HG03135 (cell line): ENCODE data around the gene INPP5F.

Source experiments
- ATAC-seq: cut with Tn5 transposase; IDR thresholded peaks from one replicate; pipeline ENCODE4 v1.9.1; 2021; ENCODE audit warnings: mild to moderate bottlenecking, moderate library complexity; ENCODE audit not compliant: unreplicated experiment

Gene INPP5F

DNA sequence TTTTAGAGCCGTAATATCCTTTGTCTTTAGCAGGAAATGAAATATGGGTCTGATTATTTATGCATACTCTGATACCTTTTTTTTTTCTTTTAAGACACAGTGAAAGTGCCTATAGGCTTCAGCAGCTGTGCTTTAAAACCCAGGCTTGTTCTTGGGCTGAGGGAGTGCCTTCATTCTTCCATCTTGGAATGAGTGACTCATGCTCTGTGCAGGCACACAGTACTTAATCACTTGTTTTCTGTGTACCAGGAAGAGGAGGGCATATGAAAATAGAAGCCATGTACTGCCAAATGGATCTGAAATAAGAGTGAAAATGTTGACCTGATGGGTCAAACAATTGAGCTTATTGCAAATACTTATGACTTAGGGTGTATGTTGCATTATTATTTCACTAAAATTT, 12.0 kb downstream of the INPP5F start:
- no peak for ATAC-seq

GRCh38 chr10:119738962-119739361, 13.1 kb downstream of the INPP5F start:
- no peak for ATAC-seq

DNA sequence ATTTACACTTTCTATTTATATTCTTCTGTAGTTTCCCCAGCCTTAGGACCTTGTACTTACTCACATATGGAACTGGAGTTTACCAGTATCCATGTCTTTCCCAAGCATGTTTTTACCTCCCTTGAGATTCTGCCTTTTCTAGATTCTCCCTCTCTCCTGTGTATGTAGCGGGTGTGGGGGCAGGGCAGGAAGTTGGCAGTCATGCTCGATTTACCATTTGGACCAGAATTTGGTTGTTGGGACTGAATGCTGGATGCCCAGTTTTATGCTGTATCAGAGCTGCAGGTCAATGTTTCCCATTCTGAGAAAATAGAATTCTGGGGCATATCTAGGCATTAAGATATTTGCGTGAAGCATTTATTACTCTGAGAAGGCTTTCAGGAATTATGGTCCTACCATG, 14.2 kb downstream of the INPP5F start:
- no peak for ATAC-seq

DNA sequence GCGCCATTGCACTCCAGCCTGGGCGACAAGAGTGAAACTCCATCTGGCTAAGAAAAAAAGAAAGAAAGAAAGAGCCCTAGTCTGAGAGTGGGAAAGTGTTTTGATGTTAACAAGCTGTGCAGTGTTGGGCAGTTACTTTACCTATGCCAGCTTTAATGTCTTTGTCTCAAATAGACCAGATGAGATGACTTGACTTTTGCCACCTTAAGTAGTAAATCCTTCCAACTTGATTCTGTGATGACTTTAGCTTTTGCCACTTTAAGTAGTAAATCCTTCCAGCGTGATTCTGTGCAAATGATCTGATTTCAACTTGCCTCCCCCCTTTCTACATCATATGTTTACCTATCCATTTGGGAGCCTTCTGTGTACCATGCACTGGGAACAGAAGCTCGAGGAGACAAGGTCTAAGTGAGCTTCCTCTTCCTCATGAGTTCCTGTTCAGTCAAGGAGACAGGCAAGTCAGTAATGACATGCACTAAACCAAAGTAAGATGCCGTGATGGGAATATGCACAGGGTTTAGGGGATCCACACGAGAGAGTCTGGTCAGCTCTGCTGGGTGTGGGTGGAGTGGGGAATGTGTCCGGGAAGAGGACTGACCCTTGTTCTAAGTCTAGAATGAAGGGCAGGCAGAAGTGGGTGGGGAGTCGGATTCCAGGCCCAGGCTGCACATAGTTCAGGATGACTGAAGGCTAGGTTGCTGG, 17.2 kb downstream of the INPP5F start:
- no peak for ATAC-seq

DNA sequence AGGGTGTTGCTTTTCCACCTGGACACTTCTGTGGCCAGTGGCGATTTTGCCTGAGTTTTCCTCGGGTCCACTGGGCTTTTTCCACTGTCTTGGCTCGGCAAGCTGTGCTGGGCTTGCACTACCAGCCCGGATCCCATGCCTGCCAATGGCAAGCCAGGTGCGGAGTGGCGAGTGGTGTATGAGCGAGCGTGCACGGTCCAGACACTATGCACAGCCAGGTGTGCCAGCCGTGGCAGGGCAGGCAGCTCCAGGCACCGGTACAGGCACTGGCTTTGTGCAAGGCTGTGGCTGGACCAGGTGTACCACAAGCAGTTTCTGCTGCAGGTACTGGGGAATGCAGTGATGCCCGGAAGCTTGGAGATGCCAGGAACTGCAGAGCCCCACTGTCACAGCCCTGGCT, 22.1 kb downstream of the INPP5F start:
- no peak for ATAC-seq

- ATAC-seq = no peak
These were observed 23.0 kb downstream of the INPP5F start for GRCh38 chr10:119748871-119749270.

DNA sequence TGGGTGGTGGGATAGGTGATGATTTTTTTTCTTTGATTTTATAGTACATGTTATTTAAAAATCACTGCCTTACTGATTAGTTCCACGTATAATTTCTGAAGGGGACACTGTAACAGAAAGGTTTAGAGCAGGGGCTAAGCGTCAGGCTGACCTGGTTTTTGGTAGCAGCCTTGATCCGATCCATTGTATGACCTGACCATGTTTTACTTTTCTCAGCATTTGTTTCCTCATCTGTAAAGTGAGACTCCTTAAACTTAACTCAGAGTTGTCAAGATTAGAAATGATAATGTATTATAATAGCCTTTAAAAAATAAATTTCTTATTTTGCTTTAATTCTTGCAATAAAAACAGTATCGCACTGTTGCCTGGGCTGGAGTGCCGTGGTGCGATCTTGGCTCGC, 23.6 kb downstream of the INPP5F start:
- ATAC-seq = no peak

- ATAC-seq = peak; percentile 81
These were observed 24.8 kb downstream of the INPP5F start for GRCh38 chr10:119750391-119751230.

GRCh38 chr10:119753309-119753708, 27.5 kb downstream of the INPP5F start:
- no peak for ATAC-seq

- ATAC-seq = no peak
These were observed 28.2 kb downstream of the INPP5F start for GRCh38 chr10:119754085-119754484.

DNA sequence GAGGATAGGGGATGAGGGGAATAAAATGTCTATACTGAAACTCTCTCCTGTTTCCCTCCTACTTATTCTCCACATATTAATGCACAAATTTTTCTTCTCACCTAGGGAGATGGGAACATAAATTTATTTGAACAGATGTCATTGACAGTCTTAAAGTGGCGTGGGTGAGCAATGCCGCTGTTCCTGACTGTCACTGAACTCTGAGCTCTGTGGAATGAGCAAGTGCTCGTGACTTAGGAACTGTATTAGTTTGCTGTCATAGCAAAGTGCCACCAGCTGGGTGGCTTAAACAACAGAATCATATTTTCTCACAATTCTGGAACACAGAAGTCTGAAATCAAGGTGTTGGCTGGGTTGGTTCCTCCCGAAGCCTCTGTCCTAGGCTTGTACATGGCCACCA, 29.1 kb downstream of the INPP5F start:
- ATAC-seq = no peak

GRCh38 chr10:119755446-119755845, 29.6 kb downstream of the INPP5F start:
- ATAC-seq = no peak

DNA sequence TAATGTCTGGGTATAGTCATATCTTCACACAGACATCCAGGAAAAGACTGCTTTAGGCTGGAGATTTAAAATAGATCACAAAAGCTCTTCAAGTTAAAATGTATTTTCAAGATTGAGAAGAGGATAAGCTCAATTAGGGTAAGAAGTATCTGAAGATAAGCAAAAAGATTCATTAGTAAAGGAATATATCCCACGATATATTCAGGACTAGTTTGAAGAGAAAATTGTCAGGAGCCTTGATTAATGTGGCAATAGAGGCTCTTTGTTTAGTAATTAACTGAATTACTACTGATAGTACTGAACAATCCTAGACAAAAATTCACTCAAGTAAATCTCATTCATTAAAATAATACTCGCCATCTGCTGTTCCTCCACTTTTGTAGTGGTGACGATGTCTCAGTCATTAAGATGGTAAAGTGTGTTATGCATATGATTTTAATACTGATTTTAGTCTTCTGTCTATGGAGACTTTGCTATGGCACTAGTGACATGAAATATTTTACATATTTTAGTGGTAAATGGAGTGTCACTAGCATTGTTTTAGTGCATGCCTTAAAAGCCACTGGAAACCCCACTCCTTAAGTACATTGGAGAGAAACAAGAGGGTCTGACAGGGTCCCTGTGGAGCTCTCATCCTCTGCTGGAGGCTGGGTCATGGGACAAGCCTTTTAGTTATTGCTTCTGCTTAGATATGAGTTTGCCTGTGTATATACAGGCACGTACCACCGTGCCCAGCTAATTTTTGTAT, 32.8 kb downstream of the INPP5F start:
- no peak for ATAC-seq

- ATAC-seq = no peak
These were observed 34.0 kb downstream of the INPP5F start for GRCh38 chr10:119759832-119760231.

- ATAC-seq = no peak
These were observed 35.3 kb downstream of the INPP5F start for GRCh38 chr10:119761106-119761505.

DNA sequence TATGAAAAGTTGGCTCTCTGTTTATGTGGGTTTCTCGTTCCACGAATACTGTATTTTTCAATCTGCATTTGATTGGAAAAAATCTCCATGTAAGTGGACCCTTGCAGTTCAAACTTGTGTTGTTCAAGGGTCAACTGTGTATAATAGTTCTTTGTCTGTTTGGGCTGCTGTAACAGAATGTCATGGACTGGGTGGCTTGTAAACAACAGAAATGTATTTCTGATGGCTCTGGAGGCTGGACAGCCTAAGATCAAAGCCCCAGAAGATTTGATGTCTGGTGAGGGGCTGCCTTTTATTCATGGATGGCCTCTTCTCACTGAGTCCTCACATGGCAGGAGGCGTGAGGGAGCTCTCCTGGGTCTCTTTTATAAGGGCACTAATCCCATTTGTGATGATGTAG, 36.2 kb downstream of the INPP5F start:
- no peak for ATAC-seq

DNA sequence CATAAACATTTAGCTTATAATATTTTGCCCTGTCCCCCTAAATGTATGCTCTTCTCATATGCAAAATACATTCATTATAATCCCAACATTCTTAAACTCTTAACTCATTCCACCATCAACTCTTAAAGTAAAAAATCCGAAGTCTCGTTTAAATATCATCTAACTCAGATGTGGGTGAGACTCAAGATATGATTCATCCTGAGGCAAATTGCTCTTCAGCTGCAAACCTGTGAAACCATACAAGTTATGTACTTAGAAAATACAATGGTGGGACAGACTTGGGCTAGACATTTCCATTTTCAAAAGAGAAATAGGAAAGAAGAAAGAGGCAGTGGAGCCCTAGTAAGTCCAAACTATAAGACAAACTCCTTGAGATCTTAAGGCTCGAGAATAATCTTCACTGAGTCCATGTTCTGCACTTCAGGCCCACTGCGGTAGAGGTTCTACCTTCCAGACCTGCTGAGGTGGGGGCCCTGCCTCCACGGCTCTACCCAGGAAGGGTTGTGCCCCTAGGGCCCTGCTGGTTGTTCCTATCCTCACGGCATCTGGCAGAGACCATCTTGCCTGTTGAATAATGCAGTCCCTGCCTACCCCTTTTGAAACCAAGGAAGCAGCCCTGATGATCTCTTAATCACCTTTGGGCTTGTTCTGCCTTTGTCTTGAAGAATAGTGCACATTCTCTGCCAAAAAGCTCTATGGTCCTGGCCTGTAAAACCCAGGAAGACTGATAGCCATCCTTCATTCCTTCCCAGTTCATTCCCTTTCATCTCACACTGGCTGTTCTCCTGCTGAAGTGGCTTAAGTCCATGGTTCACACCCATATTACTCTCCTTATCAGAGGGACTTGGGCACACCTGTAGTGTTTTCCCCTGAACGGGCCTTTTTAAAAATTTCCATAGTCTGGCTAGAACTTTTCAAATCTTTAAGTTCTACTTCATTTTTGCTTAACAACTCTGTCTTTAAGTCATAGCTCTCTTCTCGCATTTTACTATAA, 37.3 kb downstream of the INPP5F start:
- ATAC-seq = no peak

- no peak for ATAC-seq
These were observed 42.7 kb downstream of the INPP5F start for GRCh38 chr10:119768455-119769094.

GRCh38 chr10:119769886-119770285, 44.0 kb downstream of the INPP5F start:
- no peak for ATAC-seq

- ATAC-seq = no peak
These were observed 45.1 kb downstream of the INPP5F start for GRCh38 chr10:119770928-119771327.
